H1 (cell line): ENCODE data around the gene HLA-DOB. TPM values are rescaled to one million over a fixed set of nuclear protein-coding genes. Genes with fewer than 3 reads are reported as not detected.

Experiments
- E2F6 ChIP-seq: IDR thresholded peaks from 2 replicates; pipeline ENCODE4 v1.6.1; 2012; ENCODE audit warnings: inconsistent platforms
- POLR2A ChIP-seq, 2 experiments: IDR thresholded peaks; 1 replicate in 1 of 2; 2 replicates in 1 of 2; pipeline ENCODE4 v1.6.1; 2011; ENCODE audit warnings: low read depth in 2 of 2, low read length in 2 of 2, mild to moderate bottlenecking in 2 of 2; ENCODE audit errors: control extremely low read depth in 1 of 2
- RFX5 ChIP-seq: IDR thresholded peaks from 2 replicates; pipeline ENCODE4 v1.6.1; 2011; ENCODE audit warnings: low read depth, low read length, improper control_type of control experiment, borderline replicate concordance
- SIX5 ChIP-seq: IDR thresholded peaks from 2 replicates; pipeline ENCODE4 v1.6.1; 2011; ENCODE audit warnings: mild to moderate bottlenecking, low read depth, low read length
- USF2 ChIP-seq: IDR thresholded peaks from 2 replicates; pipeline ENCODE4 v1.6.1; 2011; ENCODE audit warnings: low read length, improper control_type of control experiment
- polyA plus RNA-seq, 7 experiments: library from polyadenylated mRNA; depleted of rRNA in 3 of 7; stranded (reverse) in 5 of 7; unstranded in 2 of 7; fragments of >200 nt in 5 of 7; fragments of 200-250 nt in 2 of 7; gene quantifications; 1 replicate in 5 of 7; 2 replicates in 1 of 7; 4 replicates in 1 of 7; pipeline versions ENCODE4 v1.2.1 to v1.2.3, GENCODE V29; 2011 to 2013; ENCODE audit warnings: missing spikeins in 2 of 7, mixed read lengths in 2 of 7
- total RNA-seq: library from RNA; stranded (reverse); fragmentation: NEBNext Ultra II Directional; extraction: Animal tissue kit (Norgen Biotek cat#: 25700); gene quantifications from 2 replicates; pipeline ENCODE4 v1.2.1, GENCODE V29; 2021

Gene HLA-DOB
- total and polyA plus RNA-seq, 2 of the 8 experiments (the other 6 are each of a cell fraction or from before 2014, with no cell fraction given): 0.35 TPM; not detected in 1

GRCh38 chr6:32830936-32831335 is 14.1 kb upstream of the HLA-DOB start (continued):
- TF ChIP-seq POLR2A (IDR thresholded peaks at IDR 0.05; ENCODE audit: control extremely low read depth in 1 of 2, low read depth in 2 of 2, low read length in 2 of 2) (no peak), E2F6 (no peak), RFX5 (no peak), USF2 (no peak), SIX5 (no peak)
